Measurements from ENCODE around the gene MGAT1.
"Not testable (repeated sequence)": the region's sequence is repeated elsewhere in the genome, so short reads cannot be mapped to it uniquely, and the experiment has no call there.

The MGAT1 gene

GRCh38 chr5:180807046-180807445, 4.4 kb upstream of the MGAT1 start:
- in situ Hi-C loops (cut with HindIII; ENCODE audit: low sequenced_read_pairs) = no loop called here

GRCh38 chr5:180806351-180807011, 3.9 kb upstream of the MGAT1 start:
- in situ Hi-C loops (cut with HindIII; ENCODE audit: low sequenced_read_pairs) = no loop called here

GRCh38 chr5:180804129-180804618, 1.6 kb upstream of the MGAT1 start:
- in situ Hi-C loops (cut with HindIII; ENCODE audit: low sequenced_read_pairs) = no loop called here

GRCh38 chr5:180803181-180804128, 849 bp upstream of the MGAT1 start:
- in situ Hi-C loops (cut with HindIII; ENCODE audit: low sequenced_read_pairs) = no loop called here

GRCh38 chr5:180801596-180802324, 846 bp downstream of the MGAT1 start:
- in situ Hi-C loops (cut with HindIII; ENCODE audit: low sequenced_read_pairs) = no loop called here

- in situ Hi-C loops (cut with HindIII; ENCODE audit: low sequenced_read_pairs) = no loop called here
Measured at GRCh38 chr5:180799902-180800801, 2.5 kb downstream of the MGAT1 start.

GRCh38 chr5:180799194-180799593, 3.4 kb downstream of the MGAT1 start:
- in situ Hi-C loops (cut with HindIII; ENCODE audit: low sequenced_read_pairs) = no loop called here

- in situ Hi-C loops (cut with HindIII; ENCODE audit: low sequenced_read_pairs) = no loop called here
Measured at GRCh38 chr5:180798193-180798592, 4.4 kb downstream of the MGAT1 start.

GRCh38 chr5:180797256-180798192, 5.1 kb downstream of the MGAT1 start:
- in situ Hi-C loops (cut with HindIII; ENCODE audit: low sequenced_read_pairs) = no loop called here

- in situ Hi-C loops (cut with HindIII; ENCODE audit: low sequenced_read_pairs) = no loop called here
Measured at GRCh38 chr5:180795771-180796313, 6.8 kb downstream of the MGAT1 start.

GRCh38 chr5:180792965-180793287, 9.7 kb downstream of the MGAT1 start:
- in situ Hi-C loops (cut with HindIII; ENCODE audit: low sequenced_read_pairs) = no loop called here

- in situ Hi-C loops (cut with HindIII; ENCODE audit: low sequenced_read_pairs) = no loop called here
Measured at GRCh38 chr5:180792287-180792964, 10.2 kb downstream of the MGAT1 start.

- in situ Hi-C loops (cut with HindIII; ENCODE audit: low sequenced_read_pairs) = no loop called here
Measured at GRCh38 chr5:180791611-180792213, 10.9 kb downstream of the MGAT1 start.

GRCh38 chr5:180790524-180790923, 12.1 kb downstream of the MGAT1 start:
- in situ Hi-C loops (cut with HindIII; ENCODE audit: low sequenced_read_pairs) = no loop called here

GRCh38 chr5:180790020-180790419, 12.6 kb downstream of the MGAT1 start:
- in situ Hi-C loops (cut with HindIII; ENCODE audit: low sequenced_read_pairs) = no loop called here

- in situ Hi-C loops (cut with HindIII; ENCODE audit: low sequenced_read_pairs) = not testable (repeated sequence)
Measured at GRCh38 chr5:180788651-180789410, 13.8 kb downstream of the MGAT1 start.

GRCh38 chr5:180787711-180788431, 14.7 kb downstream of the MGAT1 start:
- in situ Hi-C loops (cut with HindIII; ENCODE audit: low sequenced_read_pairs) = no loop called here
